H1 (cell line): ENCODE data around the gene MAGI1. TPM values are rescaled to one million over a fixed set of nuclear protein-coding genes. Genes with fewer than 3 reads are reported as not detected.

Source experiments
- CTCF ChIA-PET: fragments of 300-600 bp; sonication (Branson Sonifier 250); formaldehyde crosslinking; loops from one replicate; lab custom pipeline; 2021; ENCODE audit not compliant: partially characterized antibody; lab: Charles Lee
- POLR2A ChIA-PET: fragments of 300-600 bp; sonication (Branson Sonifier 250); formaldehyde crosslinking; loops from one replicate; lab custom pipeline; 2021; ENCODE audit warnings: inconsistent platforms; ENCODE audit not compliant: partially characterized antibody; lab: Charles Lee
- DNase-seq, 2 experiments: peaks; one replicate each; pipeline versions ENCODE4 v3.0.0 to v3.0.0-alpha.2; 2010 to 2022; ENCODE audit warnings: low spot score in 2 of 2, low read depth in 1 of 2, mixed read lengths in 1 of 2
- FAIRE-seq: peaks from 2 replicates; lab custom pipeline; 2011; peaks lifted over from hg19 to GRCh38; lab: Jason Lieb, UNC
- H2AFZ ChIP-seq: 2 replicates; pipeline ENCODE4 v1.8.1; 2012; ENCODE audit warnings: low read length, inconsistent platforms
- H2AK5ac ChIP-seq: 2 replicates; pipeline ENCODE4 v1.6.1; 2013; ENCODE audit warnings: low read depth, low read length
- H2BK120ac ChIP-seq: replicated peaks from 2 replicates; pipeline ENCODE3; 2013; ENCODE audit warnings: low read depth, low read length, inconsistent platforms
- H2BK12ac ChIP-seq: 2 replicates; pipeline ENCODE4 v1.6.1; 2013; ENCODE audit warnings: low read depth, low read length
- H2BK15ac ChIP-seq: 2 replicates; pipeline ENCODE4 v1.6.1; 2013; ENCODE audit warnings: low read length
- H2BK20ac ChIP-seq: 2 replicates; pipeline ENCODE4 v1.6.1; 2013; ENCODE audit warnings: low read length
- H2BK5ac ChIP-seq: 2 replicates; pipeline ENCODE4 v1.6.1; 2013; ENCODE audit warnings: low read depth, low read length
- H3K14ac ChIP-seq: 2 replicates; pipeline ENCODE4 v1.6.1; 2013; ENCODE audit warnings: inconsistent platforms; ENCODE audit not compliant: insufficient read length
- H3K18ac ChIP-seq: 2 replicates; pipeline ENCODE4 v1.6.1; 2013; ENCODE audit warnings: low read length; ENCODE audit errors: extremely low read depth
- H3K23ac ChIP-seq: 2 replicates; pipeline ENCODE4 v1.6.1; 2013; ENCODE audit warnings: inconsistent platforms; ENCODE audit not compliant: insufficient read length
- H3K23me2 ChIP-seq: 2 replicates; pipeline ENCODE4 v1.6.1; 2013; ENCODE audit warnings: low read depth, low read length
- H3K27ac ChIP-seq: 2 replicates; pipeline ENCODE4 v1.6.1; 2011; ENCODE audit warnings: low read depth, low read length, inconsistent platforms
- H3K27me3 ChIP-seq, 4 experiments: replicated peaks in 1 of 4; 1 replicate in 1 of 4; 2 replicates in 3 of 4; pipeline versions ENCODE4 v1.6.1 to v1.8.1; 2011 to 2013; ENCODE audit warnings: low read length in 3 of 4, mild to moderate bottlenecking in 3 of 4, inconsistent platforms in 2 of 4, mixed read lengths in 2 of 4, moderate library complexity in 1 of 4; ENCODE audit not compliant: control insufficient read depth in 3 of 4, insufficient read depth in 3 of 4; ENCODE audit errors: extremely low read depth in 1 of 4
- H3K36me3 ChIP-seq, 4 experiments: 2 replicates each; pipeline versions ENCODE4 v1.6.1 to v1.8.1; 2011 to 2013; ENCODE audit warnings: mild to moderate bottlenecking in 4 of 4, low read length in 3 of 4, moderate library complexity in 2 of 4, control low read depth in 1 of 4, inconsistent platforms in 1 of 4; ENCODE audit not compliant: insufficient read depth in 4 of 4, control insufficient read depth in 2 of 4
- H3K4ac ChIP-seq: replicated peaks from 2 replicates; pipeline ENCODE3; 2013; ENCODE audit warnings: low read length, low read depth, mixed read lengths, inconsistent platforms; ENCODE audit not compliant: insufficient read length
- H3K4me1 ChIP-seq, 4 experiments: replicated peaks in 1 of 4; 1 replicate in 1 of 4; 2 replicates in 3 of 4; pipeline versions ENCODE4 v1.6.1 to v1.8.1; 2011 to 2013; ENCODE audit warnings: low read length in 3 of 4, inconsistent platforms in 2 of 4, mixed read lengths in 1 of 4; ENCODE audit not compliant: insufficient read depth in 4 of 4, control insufficient read depth in 3 of 4
- H3K4me2 ChIP-seq, 2 experiments: 2 replicates each; pipeline versions ENCODE4 v1.6.1 to v1.8.1; 2011 to 2013; ENCODE audit warnings: low read depth in 2 of 2, low read length in 2 of 2, control low read depth in 1 of 2, inconsistent platforms in 1 of 2, mild to moderate bottlenecking in 1 of 2; ENCODE audit not compliant: insufficient read depth in 1 of 2
- H3K4me3 ChIP-seq, 4 experiments: fragments of 200-600, 300-600 bp in 1 of 4; sonication (generic), shearing (Covaris generic), sonication (Bioruptor Twin) in 1 of 4; 2 replicates each; pipeline versions ENCODE4 v1.5.1 to v1.8.1; 2011 to 2016; ENCODE audit warnings: low read length in 4 of 4, low read depth in 3 of 4, control low read depth in 2 of 4, inconsistent platforms in 2 of 4, mild to moderate bottlenecking in 2 of 4, mixed read lengths in 1 of 4, moderate library complexity in 1 of 4; ENCODE audit not compliant: insufficient read depth in 2 of 4; ENCODE audit errors: extremely low read depth in 1 of 4
- H3K56ac ChIP-seq: replicated peaks from 2 replicates; pipeline ENCODE3; 2013; ENCODE audit warnings: low read depth, mild to moderate bottlenecking, mixed read lengths, low read length, inconsistent platforms; ENCODE audit not compliant: insufficient read length
- H3K79me1 ChIP-seq: 2 replicates; pipeline ENCODE4 v1.6.1; 2013; ENCODE audit warnings: low read depth, low read length, control low read depth
- H3K79me2 ChIP-seq, 2 experiments: 2 replicates each; pipeline versions ENCODE4 v1.6.1 to v1.8.1; 2012 to 2013; ENCODE audit warnings: low read length in 2 of 2, mild to moderate bottlenecking in 2 of 2, inconsistent platforms in 1 of 2; ENCODE audit not compliant: insufficient read depth in 2 of 2, control insufficient read depth in 1 of 2
- H3K9ac ChIP-seq, 4 experiments: replicated peaks in 1 of 4; 1 replicate in 1 of 4; 2 replicates in 3 of 4; pipeline versions ENCODE4 v1.6.1 to v1.8.1; 2011 to 2013; ENCODE audit warnings: low read depth in 3 of 4, low read length in 3 of 4, control low read depth in 2 of 4, mild to moderate bottlenecking in 2 of 4, moderate library complexity in 2 of 4, inconsistent platforms in 1 of 4; ENCODE audit errors: extremely low read depth in 1 of 4
- H3K9me3 ChIP-seq, 2 experiments: 2 replicates each; pipeline versions ENCODE4 v1.6.1 to v1.8.1; 2012 to 2013; ENCODE audit warnings: mild to moderate bottlenecking in 2 of 2, moderate library complexity in 2 of 2, control low read depth in 1 of 2, inconsistent platforms in 1 of 2, low read depth in 1 of 2, low read length in 1 of 2, mixed read lengths in 1 of 2; ENCODE audit not compliant: insufficient read depth in 2 of 2
- H4K20me1 ChIP-seq, 2 experiments: replicated peaks in 1 of 2; 2 replicates each; pipeline versions ENCODE3 to v1.8.1; 2011 to 2013; ENCODE audit warnings: inconsistent platforms in 2 of 2, low read length in 2 of 2, mild to moderate bottlenecking in 1 of 2; ENCODE audit not compliant: insufficient read depth in 2 of 2, control insufficient read depth in 1 of 2
- H4K5ac ChIP-seq: 2 replicates; pipeline ENCODE4 v1.6.1; 2013; ENCODE audit warnings: low read length, low read depth, mixed read lengths, inconsistent platforms; ENCODE audit not compliant: insufficient read length
- H4K8ac ChIP-seq: 2 replicates; pipeline ENCODE4 v1.8.0; 2013; ENCODE audit warnings: mild to moderate bottlenecking, moderate library complexity, low read length, inconsistent platforms; ENCODE audit not compliant: insufficient read depth; ENCODE audit errors: extremely low read depth
- H4K91ac ChIP-seq: replicated peaks from 2 replicates; pipeline ENCODE3; 2013; ENCODE audit warnings: low read length, mixed read lengths, inconsistent platforms; ENCODE audit not compliant: insufficient read length
- BCL11A ChIP-seq, 2 experiments: IDR thresholded peaks; one replicate each; pipeline ENCODE4 v1.6.1; 2011; ENCODE audit warnings: low read depth in 2 of 2, low read length in 2 of 2, mild to moderate bottlenecking in 2 of 2
- CTBP2 ChIP-seq: IDR thresholded peaks from 2 replicates; pipeline ENCODE4 v1.7.0; 2011; ENCODE audit warnings: borderline replicate concordance, mild to moderate bottlenecking, moderate library complexity, mixed read lengths, low read length; ENCODE audit not compliant: insufficient read depth, insufficient read length
- FOSL1 ChIP-seq: IDR thresholded peaks from 2 replicates; pipeline ENCODE4 v1.6.1; 2011; ENCODE audit warnings: mild to moderate bottlenecking, low read depth, low read length, moderate library complexity; ENCODE audit not compliant: insufficient read depth
- HDAC6 ChIP-seq: IDR thresholded peaks from one replicate; pipeline ENCODE4 v1.7.1; 2012; ENCODE audit warnings: low read depth, mild to moderate bottlenecking, inconsistent platforms, low read length, moderate library complexity
- JUN ChIP-seq: IDR thresholded peaks from 2 replicates; pipeline ENCODE4 v1.6.1; 2011; ENCODE audit warnings: low read depth, mild to moderate bottlenecking, improper control_type of control experiment, low read length
- JUND ChIP-seq: IDR thresholded peaks from 2 replicates; pipeline ENCODE4 v1.6.1; 2011; ENCODE audit warnings: mild to moderate bottlenecking, improper control_type of control experiment, low read length
- MAFK ChIP-seq: IDR thresholded peaks from 2 replicates; pipeline ENCODE4 v1.6.1; 2012; ENCODE audit warnings: low read depth, mild to moderate bottlenecking, improper control_type of control experiment, low read length
- NANOG ChIP-seq: IDR thresholded peaks from 2 replicates; pipeline ENCODE4 v1.6.1; 2011; ENCODE audit warnings: low read length, low read depth, mild to moderate bottlenecking, inconsistent platforms; ENCODE audit not compliant: insufficient read depth, poor library complexity, severe bottlenecking
- NRF1 ChIP-seq: IDR thresholded peaks from 2 replicates; pipeline ENCODE4 v1.6.1; 2011; ENCODE audit warnings: mild to moderate bottlenecking, low read depth, low read length, improper control_type of control experiment
- POLR2AphosphoS5 ChIP-seq: IDR thresholded peaks from 2 replicates; pipeline ENCODE4 v1.6.1; 2011; ENCODE audit warnings: low read depth, low read length
- SIRT6 ChIP-seq: IDR thresholded peaks from one replicate; pipeline ENCODE4 v1.7.1; 2012; ENCODE audit warnings: low read length, inconsistent platforms
- SP1 ChIP-seq: IDR thresholded peaks from 2 replicates; pipeline ENCODE4 v1.6.1; 2011; ENCODE audit warnings: low read depth, low read length
- ZNF274 ChIP-seq: IDR thresholded peaks from 2 replicates; pipeline ENCODE4 v1.7.0; 2012; ENCODE audit warnings: low read length, borderline replicate concordance; ENCODE audit errors: extremely low read depth
- polyA plus RNA-seq, 7 experiments: library from polyadenylated mRNA; depleted of rRNA in 3 of 7; stranded (reverse) in 5 of 7; unstranded in 2 of 7; fragments of >200 nt in 5 of 7; fragments of 200-250 nt in 2 of 7; gene quantifications; 1 replicate in 5 of 7; 2 replicates in 1 of 7; 4 replicates in 1 of 7; pipeline versions ENCODE4 v1.2.1 to v1.2.3, GENCODE V29; 2011 to 2013; ENCODE audit warnings: missing spikeins in 2 of 7, mixed read lengths in 2 of 7
- total RNA-seq: library from RNA; stranded (reverse); fragmentation: NEBNext Ultra II Directional; extraction: Animal tissue kit (Norgen Biotek cat#: 25700); gene quantifications from 2 replicates; pipeline ENCODE4 v1.2.1, GENCODE V29; 2021

The MAGI1 gene
- total and polyA plus RNA-seq, 2 of the 8 experiments (the other 6 are each of a cell fraction or from before 2014, with no cell fraction given): 19.8 to 78.0 TPM

GRCh38 chr3:65819896-65820295, 218.8 kb downstream of the MAGI1 start:
- Histone ChIP-seq H3K4ac (no peak overlapping the region), H3K56ac (no peak overlapping the region), H3K27ac (no peak overlapping the region), H3K4me1 (peaks cover 0 to 10% (median 7%) of the 10 kb centered on the region in 4 experiments; a peak in 2 of 7 replicates), H3K9ac (no peak overlapping the region), H4K8ac (no peak overlapping the region), H4K5ac (no peak overlapping the region), H2BK20ac (no peak overlapping the region), H3K36me3 (no peaks in the 10 kb centered on the region), H3K4me2 (no peak overlapping the region), H2BK5ac (no peak overlapping the region), H3K79me1 (peaks cover 2% of the 10 kb centered on the region; the same call in 1 of the 2 replicates), H3K4me3 (no peak overlapping the region), H2BK15ac (no peak overlapping the region), H2BK12ac (no peak overlapping the region), H3K23ac (no peak overlapping the region), H3K79me2 (peaks cover 0 to 18% of the 10 kb centered on the region in 2 experiments; a peak in 1 of 4 replicates), H4K20me1 (peaks cover 8 to 9% of the 10 kb centered on the region in 2 experiments), H3K27me3 (no peaks in the 10 kb centered on the region; a peak in 2 of 7 replicates), H2AFZ (no peak overlapping the region), H2AK5ac (no peak overlapping the region), H3K18ac (no peak overlapping the region), H3K14ac (no peak overlapping the region), H3K9me3 (no peaks in the 10 kb centered on the region; a peak in 1 of 4 replicates), H3K23me2 (no peaks in the 10 kb centered on the region), H4K91ac (no peak overlapping the region), H2BK120ac (no peak overlapping the region)
- FAIRE-seq: no peak
- ChIA-PET CTCF (no interaction called here), POLR2A (no interaction called here)
- DNase-seq: no peak
- no peak for TF ChIP-seq HDAC6
- no peak for TF ChIP-seq SIRT6
- TF ChIP-seq JUN: no peak
- TF ChIP-seq FOSL1: no peak
- no peak for TF ChIP-seq ZNF274
- no peak for TF ChIP-seq POLR2AphosphoS5
- TF ChIP-seq CTBP2: no peak
- no peak for TF ChIP-seq BCL11A (IDR thresholded peaks at IDR 0.05; ENCODE audit: low read depth in 2 of 2, low read length in 2 of 2)
- TF ChIP-seq MAFK: no peak
- no peak for TF ChIP-seq NANOG
- no peak for TF ChIP-seq JUND
- TF ChIP-seq NRF1: no peak
- no peak for TF ChIP-seq SP1
